NCI-H1092 (cell line): ENCODE data around the gene RRAGD.
"Not testable (repeated sequence)": the region's sequence is repeated elsewhere in the genome, so short reads cannot be mapped to it uniquely, and the experiment has no call there.

Experiments used
- DNase-seq: peaks from one replicate; lab custom pipeline; 2025; lab: John Stamatoyannopoulos, UW

Gene RRAGD

DNA sequence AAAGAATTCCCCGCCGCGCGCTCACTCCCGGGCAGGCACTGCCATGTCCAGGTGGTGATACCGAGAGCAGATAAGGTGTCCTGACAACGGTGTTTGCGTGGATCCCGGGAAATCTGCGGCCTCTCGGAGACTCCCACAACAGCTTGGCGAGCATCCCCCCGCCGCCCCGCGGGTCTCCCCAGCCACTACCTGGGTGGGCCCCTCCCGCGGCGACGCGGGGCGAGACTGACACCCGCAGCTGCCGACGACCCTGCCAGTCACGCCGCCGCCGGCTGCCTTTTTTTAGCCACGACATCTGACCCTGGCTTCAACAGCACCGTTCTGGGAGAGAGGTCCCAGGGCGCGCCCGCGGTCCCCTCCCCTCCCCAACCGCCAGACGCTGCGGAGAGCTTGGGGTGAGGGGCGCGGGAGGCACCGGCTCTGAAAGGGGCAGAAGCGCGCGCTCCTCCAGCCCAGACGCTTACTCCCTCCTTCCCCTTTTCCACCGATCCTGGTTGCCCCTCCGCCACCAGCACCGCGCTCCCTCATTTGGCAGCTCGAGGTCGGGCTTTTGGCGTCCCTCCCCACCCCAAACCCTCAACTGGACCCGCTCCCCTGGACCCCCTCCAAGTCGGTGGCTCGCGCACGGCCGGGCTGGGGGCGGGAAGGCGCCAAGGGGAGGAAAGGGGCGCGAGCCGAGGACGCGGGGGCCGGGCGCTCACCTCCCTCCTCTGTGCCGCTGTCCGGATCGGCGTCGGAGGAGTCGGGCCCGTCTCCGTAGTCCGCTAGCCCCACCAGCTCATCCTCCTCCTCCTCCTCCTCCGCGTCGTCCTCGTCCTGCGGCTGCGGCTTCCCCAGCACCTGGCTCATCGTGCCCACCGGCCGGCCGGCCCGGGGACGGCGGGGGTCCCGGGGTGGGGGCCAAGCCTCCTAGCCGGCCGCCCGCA, 665 bp downstream of the RRAGD start:
- DNase-seq: no peak

DNA sequence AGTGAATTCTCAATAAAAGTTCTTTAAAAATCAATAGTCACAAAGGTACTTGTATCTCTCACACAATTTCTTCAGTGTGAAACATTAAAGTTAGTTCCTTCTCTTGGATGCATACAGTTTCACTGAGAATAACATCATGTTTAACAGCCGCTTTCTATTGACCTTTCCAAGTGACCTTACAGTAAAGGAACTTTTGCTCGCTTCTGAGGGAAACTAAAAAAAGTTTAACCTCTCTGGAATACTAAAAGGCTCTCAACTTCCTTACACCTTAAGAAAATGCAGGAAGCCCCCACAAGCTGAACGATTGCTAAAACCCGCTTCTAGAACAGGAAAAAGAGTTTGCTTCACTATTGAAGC, 1.3 kb downstream of the RRAGD start:
- DNase-seq: no peak

DNA sequence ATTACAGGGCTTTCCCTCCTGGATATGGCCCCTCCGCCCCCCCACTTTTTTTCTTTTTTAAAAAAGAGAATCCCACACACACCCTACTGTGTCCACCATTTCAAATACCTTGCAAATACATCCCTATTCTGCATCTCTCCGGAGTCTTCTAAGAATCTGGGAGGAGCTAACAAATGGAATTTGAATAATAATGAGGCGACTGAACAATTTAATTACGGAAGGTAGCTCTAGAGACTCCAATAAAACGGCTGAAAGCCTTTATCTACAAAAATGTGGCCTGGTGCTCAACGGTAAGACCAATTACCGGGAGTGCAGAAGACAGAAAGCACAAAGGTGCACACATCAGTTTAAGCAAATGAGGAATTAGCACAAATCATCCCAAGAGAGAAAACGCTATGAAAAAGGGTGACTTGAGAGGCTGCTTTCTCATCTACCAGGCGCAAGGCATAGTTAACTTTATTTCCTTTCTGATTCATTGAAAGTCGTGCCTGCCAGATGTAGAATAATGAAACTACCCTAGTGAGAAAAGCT, 1.8 kb downstream of the RRAGD start:
- no peak for DNase-seq

DNA sequence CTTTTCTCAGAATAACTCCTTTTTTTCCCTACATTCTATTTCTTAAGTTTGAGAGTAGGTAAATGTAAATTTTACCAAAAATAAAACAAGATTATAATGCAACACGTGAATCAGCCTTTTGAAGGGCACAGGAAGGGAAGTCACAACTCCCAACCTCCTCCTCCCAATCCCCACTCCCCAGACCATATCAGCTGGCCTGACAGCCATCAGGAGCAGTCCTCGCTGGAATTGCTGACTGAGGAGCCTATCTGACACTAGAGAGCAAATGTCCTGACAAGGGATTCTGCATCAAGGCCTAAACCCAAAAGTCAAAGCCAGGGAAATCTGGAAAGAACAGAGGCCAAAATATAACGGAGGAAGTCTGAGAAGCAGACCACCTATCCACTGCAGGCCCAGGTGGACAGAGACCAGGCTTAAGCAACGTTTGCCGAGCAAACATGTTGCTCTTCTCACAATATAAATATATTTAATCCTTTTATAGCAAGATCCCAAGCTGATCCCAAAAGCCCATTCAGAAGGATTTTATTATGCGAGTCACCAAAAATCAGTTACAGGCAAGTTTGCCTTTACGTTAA, 2.5 kb downstream of the RRAGD start:
- no peak for DNase-seq

DNA sequence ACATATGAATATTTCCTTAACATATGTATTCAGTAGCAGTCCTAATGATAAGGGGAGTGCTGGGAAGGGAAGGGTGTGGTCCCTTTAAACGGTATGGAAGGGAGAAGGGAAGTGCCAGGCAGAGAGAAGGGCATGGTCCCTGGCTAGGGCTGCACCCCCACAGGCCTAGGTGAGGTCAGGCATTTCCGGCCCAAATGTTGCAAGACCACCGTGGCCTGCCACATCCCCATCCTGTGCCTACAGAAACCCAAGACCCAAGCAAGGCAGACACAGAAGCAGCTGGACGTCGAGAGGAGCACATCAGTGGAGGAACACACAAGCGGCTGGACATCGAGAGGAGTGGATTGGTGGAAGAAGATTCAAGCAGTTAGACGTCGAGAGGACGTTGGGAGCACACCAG, 5.9 kb downstream of the RRAGD start:
- DNase-seq: no peak

DNA sequence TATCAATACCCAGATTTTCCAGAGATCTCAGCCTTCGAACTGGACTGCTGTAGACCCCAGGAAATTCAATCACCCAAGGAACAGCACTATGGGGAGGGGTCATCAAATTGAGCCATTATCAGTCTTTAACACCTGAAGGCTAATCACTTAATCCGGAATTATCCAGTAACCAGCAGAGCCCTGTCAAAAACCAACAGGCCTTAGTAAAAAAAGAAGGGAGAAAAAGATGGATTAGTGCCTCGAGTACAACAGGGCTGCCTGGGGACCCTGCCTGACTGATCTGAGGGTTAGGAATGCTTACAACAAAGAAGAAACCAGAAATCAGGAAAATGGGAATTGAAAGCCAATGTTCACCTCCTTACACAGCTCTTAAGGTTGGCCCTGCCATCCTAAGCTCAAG, 7.6 kb downstream of the RRAGD start:
- DNase-seq: no peak

DNA sequence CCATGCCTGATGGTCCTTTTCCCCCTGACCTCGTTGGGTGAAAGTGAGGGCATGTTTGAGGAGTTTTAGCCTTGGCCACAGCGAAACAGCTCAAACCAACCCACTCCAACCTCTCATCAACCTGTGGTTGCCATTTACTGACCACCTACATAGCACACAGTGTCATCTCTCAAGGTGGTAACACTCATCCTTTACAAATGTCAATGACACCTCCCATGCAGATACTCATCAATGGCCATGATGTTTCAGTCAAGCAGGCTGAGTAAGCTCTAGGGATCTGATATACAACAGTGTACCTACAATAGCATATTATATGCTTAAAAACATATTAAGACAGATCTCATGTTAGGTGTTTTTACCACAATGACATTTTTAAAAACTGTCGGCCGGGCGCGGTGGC, 9.3 kb downstream of the RRAGD start:
- no peak for DNase-seq

DNA sequence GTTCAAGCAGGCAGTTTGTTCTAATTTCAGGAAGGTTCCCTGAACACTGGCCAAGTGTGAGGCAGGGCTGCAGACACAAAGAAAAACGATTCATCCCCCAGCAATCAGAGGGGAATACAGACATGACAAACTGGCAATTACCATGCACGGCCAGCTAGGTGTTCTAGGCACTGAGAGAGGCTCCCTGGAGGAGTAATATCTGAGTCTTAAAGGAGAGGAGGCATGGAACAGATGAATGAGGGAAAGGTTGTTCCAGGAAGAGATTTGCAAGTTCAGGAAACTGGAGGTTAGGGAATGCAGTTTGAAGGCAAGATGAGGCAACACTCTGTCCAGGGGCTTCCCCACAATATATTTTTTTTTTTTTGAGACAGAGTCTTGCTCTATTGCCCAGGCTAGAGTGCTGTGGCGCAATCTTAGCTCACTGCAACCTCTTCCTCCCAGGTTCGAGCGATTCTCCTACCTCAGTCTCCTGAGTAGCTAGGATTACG, 11.1 kb downstream of the RRAGD start:
- no peak for DNase-seq

DNA sequence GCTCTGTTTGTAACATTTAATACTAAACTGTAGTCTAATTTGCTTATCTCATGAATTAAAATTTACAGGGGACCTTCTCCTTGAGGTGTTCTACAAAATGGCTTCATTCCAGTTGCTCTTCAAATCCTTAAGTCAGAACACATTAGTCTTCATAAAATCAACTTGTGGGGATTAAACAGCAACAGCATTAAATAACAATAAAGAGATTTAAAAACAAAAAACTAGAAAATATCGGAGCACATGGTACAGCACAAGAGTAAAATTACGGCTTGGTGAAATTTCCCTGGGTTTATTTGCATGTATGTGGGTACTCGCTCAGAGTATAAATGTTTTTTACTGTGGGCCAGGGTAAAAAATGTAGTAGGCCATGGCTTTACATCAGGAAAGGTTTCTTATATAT, 12.0 kb downstream of the RRAGD start:
- DNase-seq: no peak

DNA sequence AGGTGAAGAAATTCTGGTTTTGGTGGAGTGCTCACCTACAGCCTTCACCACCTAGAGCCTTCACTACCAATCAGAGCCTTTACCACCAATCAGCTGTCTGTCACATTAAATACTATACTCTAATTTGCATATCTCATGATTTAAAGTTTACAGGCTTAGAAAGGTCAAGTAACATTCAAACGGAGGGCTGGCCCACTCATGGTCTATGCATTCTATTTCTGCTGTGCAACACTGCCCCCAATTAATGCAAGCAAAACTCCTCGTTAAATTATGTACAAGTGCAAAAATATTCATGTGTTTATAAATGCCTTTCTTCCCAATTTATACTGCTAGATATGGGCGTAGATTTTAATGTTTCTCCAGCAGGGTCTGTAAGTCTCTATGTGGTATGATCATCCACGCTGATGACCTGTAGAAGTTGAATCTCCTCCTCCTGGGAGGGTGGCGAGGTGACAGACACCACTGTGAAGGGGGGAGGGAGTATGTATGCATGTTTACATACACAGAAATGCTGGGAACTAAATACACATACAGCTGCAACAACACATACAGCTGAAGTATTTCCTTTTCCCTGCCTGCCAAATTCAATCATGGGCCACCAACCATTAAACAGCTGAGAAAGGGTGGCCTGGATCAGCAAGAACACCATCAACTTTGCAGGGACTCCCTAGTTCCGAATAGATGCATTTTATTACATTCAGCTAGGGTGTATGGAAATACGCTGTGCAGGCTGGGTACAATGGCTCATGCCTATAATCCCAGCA, 13.1 kb downstream of the RRAGD start:
- no peak for DNase-seq

DNA sequence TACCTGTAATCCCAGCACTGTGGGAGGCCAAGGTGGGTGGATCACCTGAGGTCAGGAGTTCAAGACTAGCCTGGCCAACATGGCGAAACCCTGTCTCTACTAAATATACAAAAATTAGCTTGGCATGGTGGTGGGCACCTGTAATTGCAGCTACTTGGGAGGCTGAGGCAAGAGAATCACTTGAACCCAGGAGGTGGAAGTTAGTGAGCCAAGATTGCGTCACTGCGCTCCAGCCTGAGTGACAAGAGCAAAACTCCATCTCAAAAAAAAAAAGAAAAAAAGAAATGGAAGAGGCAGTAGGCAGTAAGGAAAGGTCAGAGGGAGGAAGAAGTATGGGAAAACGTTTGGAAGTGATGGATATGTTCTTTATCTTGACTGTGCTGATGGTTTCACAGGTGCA, 14.2 kb downstream of the RRAGD start:
- DNase-seq: not testable (repeated sequence)

DNA sequence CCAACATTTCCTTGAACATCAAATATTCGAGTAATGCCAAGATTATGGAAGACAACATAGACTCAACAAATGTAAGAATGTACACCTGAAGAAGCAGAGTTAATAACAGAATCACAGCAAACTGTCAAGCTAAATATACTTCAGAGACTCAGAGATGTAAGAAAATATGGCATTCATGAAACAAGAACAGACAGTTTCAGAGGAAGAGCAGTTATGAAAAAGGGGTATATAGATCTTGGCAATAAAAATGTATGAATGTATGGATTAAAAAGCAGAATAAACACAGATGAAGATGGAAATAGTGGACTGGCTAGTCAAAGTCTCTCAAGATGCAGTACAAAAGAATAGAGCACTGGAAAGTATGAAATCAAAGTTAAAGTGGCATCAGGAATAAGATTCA, 18.4 kb downstream of the RRAGD start:
- DNase-seq: no peak

DNA sequence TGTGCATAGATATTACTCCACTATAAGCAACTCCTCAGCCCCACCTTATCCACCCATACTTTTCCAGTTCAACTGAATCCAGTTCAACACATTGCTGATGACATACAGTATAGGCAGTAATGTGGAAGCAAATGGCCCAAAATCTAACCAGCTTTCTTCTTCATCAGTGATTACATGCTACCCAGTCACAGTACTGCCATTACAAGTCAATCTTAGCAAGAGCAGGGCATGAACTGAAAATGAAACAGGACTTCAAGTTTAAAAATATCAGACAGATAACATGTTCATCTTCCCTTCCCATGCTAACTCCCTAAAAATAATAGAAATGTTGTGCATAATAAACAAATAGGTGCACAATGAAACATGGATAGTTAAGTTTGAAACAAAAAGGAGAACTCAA, 19.2 kb downstream of the RRAGD start:
- no peak for DNase-seq

DNA sequence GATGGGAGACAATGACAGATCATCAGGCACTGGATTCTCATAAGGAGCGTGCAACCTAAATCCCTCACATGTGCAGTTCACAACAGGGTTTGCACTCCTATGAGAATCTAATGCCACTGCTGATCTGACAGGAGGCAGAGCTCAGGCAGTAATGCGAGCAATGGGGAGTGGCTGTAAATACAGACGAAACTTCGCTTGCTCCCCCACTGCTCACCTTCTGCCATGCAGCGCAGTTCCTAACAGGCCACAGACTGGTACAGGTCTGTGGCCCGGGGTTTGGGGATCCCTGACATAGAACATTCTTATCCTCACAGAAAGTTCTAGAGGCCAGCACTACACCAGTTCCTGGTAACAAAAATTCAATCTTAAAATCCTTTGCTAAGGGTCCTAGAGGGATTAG, 23.2 kb downstream of the RRAGD start:
- DNase-seq: no peak

DNA sequence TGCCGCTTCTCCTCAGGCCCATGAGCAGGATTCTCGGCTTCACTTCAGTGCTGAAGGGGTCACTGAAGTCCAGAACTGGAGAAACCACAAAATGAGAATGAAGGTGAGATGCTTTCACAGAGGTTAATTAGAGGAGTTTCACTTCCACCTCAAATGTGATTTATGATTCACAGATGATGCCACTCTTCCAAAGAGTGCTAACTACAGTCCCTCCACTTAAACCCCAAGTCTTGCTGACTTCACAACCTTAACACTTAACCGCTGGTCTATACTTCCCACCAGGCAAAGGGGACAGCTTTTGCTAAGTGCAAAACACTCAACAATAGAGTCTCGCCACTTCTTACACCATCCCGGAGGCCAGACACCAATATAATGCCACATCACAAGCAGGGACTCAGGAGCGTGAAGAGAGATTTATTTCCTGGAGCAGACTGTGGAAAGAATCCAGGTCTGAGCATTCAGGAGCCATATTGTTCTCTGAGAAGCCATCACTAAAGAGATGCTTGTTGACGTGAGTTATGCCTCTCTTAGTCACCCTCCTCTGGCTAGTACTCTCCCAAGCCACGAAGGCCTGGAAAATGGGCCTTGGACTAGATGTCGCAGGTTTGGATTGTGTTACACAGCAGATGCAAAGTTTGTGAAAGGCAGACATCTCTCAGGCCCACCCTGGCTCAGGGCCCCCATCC, 24.4 kb downstream of the RRAGD start:
- DNase-seq: no peak

DNA sequence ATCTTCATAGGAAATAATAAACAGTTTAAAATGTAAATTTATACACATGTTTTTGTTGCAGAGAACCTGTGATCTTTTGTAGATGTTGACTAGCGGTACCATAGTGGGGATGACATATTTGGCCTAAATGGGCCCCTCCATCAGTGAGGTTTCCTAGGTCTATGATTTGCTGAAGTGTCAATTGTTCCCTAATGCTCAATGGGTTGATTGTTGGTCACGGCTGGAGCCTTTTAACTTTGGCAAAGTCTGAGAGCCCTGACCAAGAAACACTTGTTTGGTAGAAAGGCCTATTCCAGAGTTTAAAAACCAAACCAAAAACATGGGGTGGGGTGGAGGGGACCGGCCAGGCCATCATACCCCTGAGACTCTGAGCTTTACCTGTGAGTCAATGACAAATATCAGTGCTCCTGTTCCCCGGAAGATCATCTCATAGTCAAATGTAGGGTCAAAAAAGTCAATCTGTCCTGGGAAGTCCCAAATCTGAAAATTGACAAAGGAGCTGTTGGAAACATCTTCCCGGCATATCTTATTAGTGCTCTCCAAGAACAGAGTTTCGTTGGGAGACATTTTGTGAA, 25.1 kb downstream of the RRAGD start:
- no peak for DNase-seq

DNA sequence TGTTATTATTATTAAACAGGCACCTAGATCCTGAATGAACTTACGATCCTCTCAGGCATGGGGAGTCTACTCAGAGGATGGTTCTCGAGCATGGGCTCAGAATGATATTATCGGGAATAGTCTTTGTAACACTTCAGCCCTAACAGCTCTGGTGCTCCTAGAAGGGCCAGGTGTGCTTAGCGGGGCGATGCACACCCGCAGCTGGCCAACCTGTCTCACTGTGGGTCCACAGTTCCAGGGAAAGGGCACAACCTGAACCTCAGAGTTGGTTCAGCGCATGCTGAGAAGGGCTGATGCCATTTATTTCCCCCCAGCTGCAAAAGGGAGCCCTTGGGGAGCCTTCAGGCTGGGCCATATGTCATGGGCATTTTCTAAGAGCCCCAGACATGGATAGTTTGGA, 26.2 kb downstream of the RRAGD start:
- no peak for DNase-seq

DNA sequence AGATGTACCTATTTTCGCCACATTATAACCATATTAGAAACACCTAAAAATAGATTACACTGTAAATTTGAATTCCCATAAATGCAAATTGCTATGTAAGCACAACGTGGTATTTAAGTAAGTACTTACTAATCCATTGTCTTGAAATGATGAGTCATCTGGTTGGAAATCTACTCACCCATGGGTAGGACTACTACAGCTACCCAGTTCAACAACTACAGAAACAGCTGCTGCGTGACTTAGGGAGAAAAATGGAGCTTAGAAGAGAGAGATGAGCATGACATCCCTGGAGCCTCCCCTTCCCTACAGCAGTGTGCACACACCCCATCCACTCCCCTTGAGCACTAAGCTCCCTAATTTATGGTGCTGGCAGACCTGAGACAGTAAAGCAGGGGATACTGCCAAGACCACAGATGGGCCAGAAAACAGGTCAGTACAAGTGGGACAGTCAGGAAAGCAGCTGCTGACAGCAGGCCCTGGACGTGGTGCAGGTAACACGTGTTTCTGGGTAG, 26.9 kb downstream of the RRAGD start:
- DNase-seq: no peak

DNA sequence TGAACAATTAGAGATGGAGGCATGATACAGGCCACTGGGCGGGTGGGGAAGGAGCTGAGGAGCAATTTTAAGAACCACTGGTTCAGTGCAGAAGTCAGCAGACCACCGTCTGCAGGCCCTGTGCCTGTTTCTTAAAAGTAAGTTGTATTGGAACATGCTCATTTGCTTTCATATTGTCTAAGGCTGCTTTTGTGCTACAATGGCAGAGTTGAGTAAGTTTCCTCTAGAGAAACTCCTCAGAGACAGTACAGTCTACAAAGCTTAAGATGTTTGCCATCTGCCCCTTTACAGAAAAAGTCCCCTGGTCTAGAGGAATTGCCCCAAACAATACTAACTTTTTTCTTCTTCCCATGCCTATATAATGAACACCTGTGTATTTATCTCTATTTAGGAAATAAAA, 31.0 kb downstream of the RRAGD start:
- no peak for DNase-seq

DNA sequence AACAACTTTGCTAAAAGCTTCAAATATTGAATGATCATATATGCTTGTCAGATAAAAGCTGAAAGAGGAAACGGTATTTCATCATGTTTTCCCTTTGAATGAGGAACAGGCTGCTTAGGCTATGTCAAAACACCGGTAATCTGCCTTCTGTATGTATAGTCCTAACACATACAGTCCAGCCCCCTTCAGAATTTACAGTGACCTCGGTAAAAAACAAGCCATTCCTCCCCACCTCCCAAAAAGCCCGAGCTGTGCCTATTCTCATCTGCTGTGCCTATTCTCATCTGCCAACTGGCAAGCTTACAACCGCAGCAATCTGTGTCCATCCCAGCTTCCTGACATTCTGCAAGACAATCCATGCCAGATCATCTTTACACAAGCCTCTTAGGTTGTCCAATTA, 32.8 kb downstream of the RRAGD start:
- DNase-seq: no peak

DNA sequence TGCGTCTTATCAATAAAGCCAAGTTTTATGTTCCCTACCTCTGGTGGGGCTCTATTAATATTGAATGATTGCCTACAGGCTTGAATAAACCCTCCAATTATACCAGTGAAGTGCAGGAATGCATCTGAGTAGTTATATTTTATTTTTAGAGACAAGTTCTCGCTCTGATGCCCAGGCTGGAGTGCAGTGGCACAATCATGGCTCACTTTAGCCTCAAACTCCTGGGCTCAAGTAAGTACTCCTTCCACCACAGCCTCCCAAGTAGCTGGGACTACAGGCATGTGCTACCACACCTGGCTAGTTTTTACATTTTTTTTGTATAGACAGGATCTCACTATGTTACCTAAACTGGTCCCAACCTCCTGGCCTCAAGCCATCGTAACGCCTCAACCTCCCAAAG, 33.4 kb downstream of the RRAGD start:
- DNase-seq: no peak
